Neural cell (in vitro differentiated cells): ENCODE results near the gene PCNA. TPM values are rescaled to one million over a fixed set of nuclear protein-coding genes. Genes with fewer than 3 reads are reported as not detected.

ENCODE experiments used
- H2AFZ ChIP-seq: fragments of 200-600, 300-800 bp; sonication (generic), shearing (Covaris generic); 2 replicates; pipeline ENCODE4 v1.6.0; 2014; ENCODE audit warnings: low read depth, mild to moderate bottlenecking, antibody characterized with exemption, low read length, moderate library complexity
- H3F3A ChIP-seq: fragments of 200-600 bp; shearing (Covaris generic); 2 replicates; pipeline ENCODE4 v1.6.1; 2016; ENCODE audit warnings: mild to moderate bottlenecking, moderate library complexity, mixed read lengths, antibody characterized with exemption, low read length; ENCODE audit not compliant: insufficient read depth, poor library complexity, severe bottlenecking
- H3K27ac ChIP-seq: fragments of 200-600, 300-800 bp; sonication (generic), shearing (Covaris generic); 2 replicates; pipeline ENCODE4 v1.5.1; 2014; ENCODE audit warnings: mild to moderate bottlenecking, low read length, moderate library complexity
- H3K27me3 ChIP-seq: fragments of 300-800, 200-600 bp; sonication (generic), shearing (Covaris generic); 2 replicates; pipeline ENCODE4 v1.6.0; 2014; ENCODE audit warnings: mild to moderate bottlenecking, low read depth, low read length, moderate library complexity; ENCODE audit not compliant: insufficient read depth
- H3K36me3 ChIP-seq: fragments of 300-800, 200-600 bp; sonication (generic), shearing (Covaris generic); 2 replicates; pipeline ENCODE4 v1.5.1; 2014; ENCODE audit warnings: mild to moderate bottlenecking, antibody characterized with exemption, low read length, moderate library complexity; ENCODE audit not compliant: insufficient read depth
- H3K4me2 ChIP-seq: fragments of 300-800, 200-600 bp; sonication (generic), shearing (Covaris generic); 2 replicates; pipeline ENCODE4 v1.6.0; 2014; ENCODE audit warnings: mild to moderate bottlenecking, low read length
- H3K4me3 ChIP-seq: fragments of 300-800, 200-600 bp; sonication (generic), shearing (Covaris generic); 2 replicates; pipeline ENCODE4 v1.5.1; 2014; ENCODE audit warnings: mild to moderate bottlenecking, low read length, moderate library complexity
- H3K79me2 ChIP-seq: fragments of 200-600 bp; shearing (Covaris generic); replicated peaks from 2 replicates; pipeline ENCODE4 v1.6.0; 2014; ENCODE audit warnings: mild to moderate bottlenecking, low read length, moderate library complexity; ENCODE audit not compliant: insufficient read depth
- H3K9ac ChIP-seq: fragments of 300-800, 200-600 bp; sonication (generic), shearing (Covaris generic); 2 replicates; pipeline ENCODE4 v1.6.1; 2016; ENCODE audit warnings: mild to moderate bottlenecking, low read length, mixed read lengths
- H3K9me2 ChIP-seq: fragments of 200-600 bp; shearing (Covaris generic); 2 replicates; pipeline ENCODE4 v1.6.1; 2016; ENCODE audit warnings: mild to moderate bottlenecking, low read length, mixed read lengths; ENCODE audit not compliant: insufficient read depth
- H3K9me3 ChIP-seq: fragments of 200-600, 300-800 bp; sonication (generic), shearing (Covaris generic); 2 replicates; pipeline ENCODE4 v1.6.1; 2016; ENCODE audit warnings: mild to moderate bottlenecking, mixed run types, low read length, moderate library complexity, mixed read lengths
- H4K20me1 ChIP-seq: fragments of 200-600 bp; shearing (Covaris generic); 2 replicates; pipeline ENCODE4 v1.6.1; 2016; ENCODE audit warnings: mild to moderate bottlenecking, mixed run types; ENCODE audit not compliant: insufficient read depth
- CTCF ChIP-seq: fragments of 450-650 bp; IDR thresholded peaks from 2 replicates; pipeline ENCODE4 v1.5.1; 2014; ENCODE audit warnings: antibody characterized with exemption, mild to moderate bottlenecking, moderate library complexity; ENCODE audit not compliant: poor library complexity, severe bottlenecking
- EP300 ChIP-seq: fragments of 450-650 bp; conservative IDR thresholded peaks from 2 replicates; pipeline ENCODE4 v1.6.1; 2014; ENCODE audit warnings: antibody characterized with exemption, mild to moderate bottlenecking, moderate library complexity; ENCODE audit not compliant: poor library complexity, severe bottlenecking
- EZH2 ChIP-seq: fragments of 200-600, 300-800 bp; shearing (Covaris generic), sonication (generic); IDR thresholded peaks from 2 replicates; pipeline ENCODE4 v1.6.1; 2014; ENCODE audit warnings: antibody characterized with exemption, low read length, borderline replicate concordance, mild to moderate bottlenecking; ENCODE audit not compliant: insufficient read depth, poor library complexity, severe bottlenecking
- MXI1 ChIP-seq: fragments of 450-650 bp; conservative IDR thresholded peaks from 2 replicates; pipeline ENCODE4 v1.6.1; 2014; ENCODE audit warnings: antibody characterized with exemption, mild to moderate bottlenecking; ENCODE audit not compliant: poor library complexity, severe bottlenecking
- POLR2AphosphoS5 ChIP-seq: IDR thresholded peaks from 2 replicates; pipeline ENCODE4 v1.6.1; 2012
- RAD21 ChIP-seq: fragments of 450-650 bp; conservative IDR thresholded peaks from 2 replicates; pipeline ENCODE4 v1.6.1; 2014; ENCODE audit warnings: antibody characterized with exemption, mild to moderate bottlenecking, moderate library complexity
- REST ChIP-seq: IDR thresholded peaks from 2 replicates; pipeline ENCODE4 v1.6.1; 2012; ENCODE audit warnings: borderline replicate concordance
- SMC3 ChIP-seq: fragments of 450-650 bp; conservative IDR thresholded peaks from 2 replicates; pipeline ENCODE4 v1.6.1; 2014; ENCODE audit warnings: antibody characterized with exemption, mild to moderate bottlenecking, moderate library complexity; ENCODE audit not compliant: poor library complexity
- TAF1 ChIP-seq: IDR thresholded peaks from 2 replicates; pipeline ENCODE4 v1.6.1; 2012; ENCODE audit warnings: low read depth
- polyA plus RNA-seq: library from polyadenylated mRNA; depleted of rRNA; stranded (reverse); fragments of >200 nt; gene quantifications from 2 replicates; pipeline ENCODE4 v1.2.3, GENCODE V29; 2014

Gene PCNA
- polyA plus RNA-seq, 1 donor from 2014 or later = 165 TPM

GRCh38 chr20:5153152-5153467 is 33.4 kb upstream of the PCNA start:
- TF ChIP-seq TAF1 (no peak), POLR2AphosphoS5 (no peak), MXI1 (no peak), SMC3 (no peak), EP300 (no peak), EZH2 (no peak)
- no peaks in the 10 kb centered on the region for H3F3A ChIP-seq
- H2AFZ ChIP-seq = no peak overlapping the region
- no peaks in the 10 kb centered on the region for H3K27me3 ChIP-seq
- H3K9me3 ChIP-seq = no peaks in the 10 kb centered on the region
- H3K4me2 ChIP-seq = no peak overlapping the region
- H3K27ac ChIP-seq = no peak overlapping the region
- H3K9me2 ChIP-seq = no peaks in the 10 kb centered on the region
- H4K20me1 ChIP-seq = no peaks in the 10 kb centered on the region
- H3K4me3 ChIP-seq = no peak overlapping the region
- H3K79me2 ChIP-seq = peaks cover 59% of the 10 kb centered on the region
- no peak overlapping the region for H3K9ac ChIP-seq
- H3K36me3 ChIP-seq = no peaks in the 10 kb centered on the region

DNA sequence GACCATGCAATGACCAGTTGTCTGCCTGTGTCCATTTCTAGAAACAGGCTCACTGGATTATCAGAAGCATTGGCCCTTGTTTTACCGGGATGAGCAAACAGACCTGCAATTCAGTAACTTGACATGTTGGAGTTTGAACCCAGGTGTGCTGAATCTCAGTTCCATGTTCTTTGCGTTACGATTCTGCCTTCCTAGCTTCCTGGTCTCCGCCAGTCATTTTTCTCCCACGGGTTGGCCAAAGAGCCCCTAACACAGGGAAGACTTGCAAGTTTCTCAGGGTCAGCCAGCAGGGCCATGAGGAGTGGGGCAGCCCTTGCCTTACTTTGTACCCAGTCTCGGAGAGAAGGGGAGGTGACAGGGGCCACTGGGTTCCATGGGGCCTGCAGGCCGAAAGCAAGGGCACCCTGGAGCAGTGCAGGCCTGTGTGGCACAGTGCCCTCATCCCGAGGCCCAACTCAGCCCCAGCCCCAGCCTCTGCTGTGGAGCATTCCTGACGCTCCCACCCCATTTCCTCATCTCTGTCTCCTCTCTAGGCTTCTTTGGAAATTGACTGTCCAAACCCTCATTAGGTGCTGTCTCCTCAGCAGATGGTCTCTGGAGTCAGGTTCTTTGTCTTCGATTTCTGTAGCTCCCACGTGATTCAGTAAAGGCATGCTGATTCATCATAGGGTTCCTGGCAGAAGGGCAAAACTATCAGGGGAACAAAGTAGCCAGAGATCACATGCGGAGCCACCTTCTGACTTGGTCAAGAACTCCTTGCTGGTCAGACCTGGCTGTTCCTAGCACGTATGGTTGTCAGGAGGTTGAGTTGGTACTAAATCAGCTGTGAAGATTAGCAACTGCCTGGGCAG is 30.7 kb upstream of the PCNA start:
- Histone ChIP-seq H3K9ac (no peak overlapping the region), H3K9me2 (no peaks in the 10 kb centered on the region), H4K20me1 (no peaks in the 10 kb centered on the region), H3K27ac (no peak overlapping the region), H3K79me2 (peaks cover 69% of the 10 kb centered on the region), H3K36me3 (no peaks in the 10 kb centered on the region), H3F3A (no peaks in the 10 kb centered on the region), H3K4me3 (no peak overlapping the region), H3K9me3 (no peaks in the 10 kb centered on the region), H2AFZ (no peak overlapping the region), H3K4me2 (no peak overlapping the region), H3K27me3 (no peaks in the 10 kb centered on the region)
- no peak for TF ChIP-seq REST
- TF ChIP-seq CTCF = no peak
- no peak for TF ChIP-seq MXI1
- no peak for TF ChIP-seq TAF1
- TF ChIP-seq EZH2 = no peak
- TF ChIP-seq SMC3 = no peak
- TF ChIP-seq RAD21 = no peak
- TF ChIP-seq EP300 = no peak
- no peak for TF ChIP-seq POLR2AphosphoS5
